ENCODE results near the gene STKLD1. TPM values are rescaled to one million over a fixed set of nuclear protein-coding genes. Genes with fewer than 3 reads are reported as not detected.
"Not testable (repeated sequence)": the region's sequence is repeated elsewhere in the genome, so short reads cannot be mapped to it uniquely, and the experiment has no call there.

STKLD1 gene
- total RNA-seq, 1 donor from 2014 or later = 0.49 TPM

GRCh38 chr9:133362359-133363044 is 13.7 kb upstream of the STKLD1 start:
- no peak for DNase-seq

GRCh38 chr9:133366435-133366834 is 9.7 kb upstream of the STKLD1 start:
- no peak for DNase-seq

DNA sequence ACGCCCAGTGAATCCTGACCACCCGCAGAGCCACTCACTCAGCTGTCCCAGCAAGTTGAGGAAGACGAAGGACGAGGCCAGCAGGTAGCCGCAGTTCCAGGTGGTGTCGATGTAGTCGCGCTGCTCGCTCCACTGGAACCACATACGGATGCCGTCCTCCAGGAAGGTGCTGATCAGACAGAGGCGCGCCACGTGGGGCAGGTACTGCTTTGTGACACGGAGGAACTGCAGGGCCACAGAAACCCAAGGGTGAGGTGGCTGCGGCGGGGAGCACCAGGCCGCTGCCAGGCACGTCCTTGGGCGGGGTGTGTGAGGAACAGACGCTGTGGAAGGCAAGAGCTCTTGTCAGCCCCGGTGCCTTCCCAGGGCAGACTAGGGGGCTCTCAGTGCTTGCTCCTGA is 8.9 kb upstream of the STKLD1 start:
- DNase-seq = no peak

- DNase-seq = no peak
Observed at GRCh38 chr9:133367778-133368177, 8.4 kb upstream of the STKLD1 start.

DNA sequence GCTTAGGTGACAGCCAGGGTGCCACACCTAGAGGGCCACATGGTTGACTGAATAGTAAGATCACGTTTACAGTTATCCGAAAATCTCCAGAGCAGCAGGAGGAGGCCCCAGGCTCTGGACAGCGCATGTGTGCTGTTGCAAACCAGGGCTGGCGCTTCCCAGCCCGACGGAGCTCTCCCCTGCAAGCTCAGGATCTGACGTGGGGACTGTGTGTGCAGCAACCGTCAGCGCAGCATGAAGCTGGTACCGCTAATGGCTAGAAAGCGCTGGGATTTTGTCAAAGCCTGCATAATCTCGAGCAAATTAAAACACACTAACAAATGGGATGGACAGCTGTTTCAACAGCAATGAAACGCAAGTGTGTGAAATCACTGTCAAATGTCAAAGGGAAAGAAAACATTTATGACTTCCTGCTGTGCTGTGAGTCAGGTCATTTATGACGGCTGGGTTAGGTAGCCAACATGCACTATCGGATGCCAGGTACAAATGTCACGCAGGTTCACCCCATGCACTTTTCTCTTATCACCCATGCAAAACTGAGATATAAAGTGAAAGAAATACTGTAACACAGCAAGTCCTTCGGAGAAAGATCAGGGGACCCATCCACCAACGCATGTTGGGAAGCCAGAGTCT is 7.8 kb upstream of the STKLD1 start:
- DNase-seq = no peak

DNA sequence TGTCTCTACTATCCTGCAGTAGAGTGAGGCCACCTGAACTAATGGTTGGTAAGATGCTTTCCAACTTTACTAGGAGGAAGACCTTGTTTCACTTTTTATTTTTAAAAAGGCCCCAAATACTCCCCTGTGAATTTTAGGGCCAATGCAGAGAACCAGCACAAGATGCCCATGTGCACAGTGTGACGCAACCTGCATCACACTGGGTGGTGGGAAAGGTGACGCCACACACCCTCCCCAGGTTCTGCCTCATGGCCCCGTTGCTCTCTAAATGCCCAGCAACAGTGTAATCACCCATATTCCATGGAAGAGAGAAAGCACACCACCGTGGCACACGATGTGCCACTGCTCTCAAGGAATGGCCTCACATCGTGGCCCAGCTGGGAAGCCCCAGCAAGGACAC is 6.7 kb upstream of the STKLD1 start:
- DNase-seq = no peak

- DNase-seq = no peak
Observed at GRCh38 chr9:133369933-133370332, 6.2 kb upstream of the STKLD1 start.

DNA sequence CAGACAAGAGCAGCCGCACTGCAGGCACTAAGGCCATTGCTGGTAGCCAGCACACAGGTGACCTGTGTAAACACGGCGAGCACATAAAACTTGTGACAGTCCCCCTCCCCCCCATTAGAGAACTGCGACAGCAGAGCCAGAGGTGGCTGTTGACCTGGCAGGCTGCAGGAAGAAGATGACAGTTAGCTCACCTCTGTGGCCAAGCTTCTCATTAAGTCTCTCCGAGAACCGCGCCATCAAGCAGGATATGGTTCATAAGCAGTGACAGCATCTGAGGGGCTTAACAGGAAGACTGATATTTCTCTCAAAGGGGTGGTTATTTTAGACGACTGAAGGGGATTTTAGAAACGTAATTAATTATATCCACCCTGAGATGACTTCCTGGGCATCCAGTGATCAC is 5.5 kb upstream of the STKLD1 start:
- no peak for DNase-seq

- no peak for DNase-seq
Observed at GRCh38 chr9:133371261-133371711, 4.9 kb upstream of the STKLD1 start.

DNA sequence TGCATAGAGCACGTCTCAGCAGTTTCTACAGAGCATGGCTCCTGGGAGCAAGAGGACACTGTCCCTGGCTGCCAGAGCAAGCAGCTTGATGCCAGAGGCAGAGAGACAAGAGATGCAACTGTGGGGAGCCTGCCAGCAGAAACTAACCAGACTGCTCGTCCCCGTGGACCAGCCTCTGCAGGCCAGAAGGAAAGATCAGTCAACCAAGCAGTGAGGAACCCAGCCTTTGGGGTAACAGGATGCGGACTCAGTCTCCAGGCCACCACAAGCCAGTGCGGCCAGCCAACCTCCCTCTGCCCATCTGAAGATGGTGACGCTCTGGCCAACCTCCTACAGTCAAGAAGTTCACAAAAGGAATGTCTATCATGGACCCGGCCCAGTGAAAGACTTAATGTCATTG is 4.0 kb upstream of the STKLD1 start:
- no peak for DNase-seq

DNA sequence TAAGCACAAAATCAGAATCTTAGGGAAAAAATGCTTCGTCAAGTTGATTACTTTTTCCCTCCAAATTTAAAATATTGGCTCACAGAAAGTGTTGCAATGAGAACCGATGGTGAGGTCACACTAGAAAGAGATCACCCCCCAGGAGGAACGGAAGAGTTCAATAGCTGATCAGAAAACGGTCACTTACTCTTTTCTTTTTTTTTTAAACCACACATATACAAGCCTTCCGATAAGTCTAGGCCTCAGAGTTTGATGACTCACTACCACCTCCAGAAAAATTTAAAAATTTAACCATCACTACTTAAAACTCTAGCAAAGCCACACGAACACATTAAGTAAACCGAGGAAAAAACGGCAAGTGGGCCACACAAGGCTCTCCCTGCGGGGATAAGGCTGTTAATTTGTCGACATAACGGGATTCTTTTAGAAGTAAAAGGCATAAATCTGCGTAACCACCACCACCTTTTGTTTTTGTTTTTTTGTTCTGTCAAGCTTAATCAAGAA is 1.5 kb upstream of the STKLD1 start:
- no peak for DNase-seq

- no peak for DNase-seq
Observed at GRCh38 chr9:133375116-133375723, 946 bp upstream of the STKLD1 start.

GRCh38 chr9:133377280-133377679 is 1.1 kb downstream of the STKLD1 start:
- DNase-seq = not testable (repeated sequence)

DNA sequence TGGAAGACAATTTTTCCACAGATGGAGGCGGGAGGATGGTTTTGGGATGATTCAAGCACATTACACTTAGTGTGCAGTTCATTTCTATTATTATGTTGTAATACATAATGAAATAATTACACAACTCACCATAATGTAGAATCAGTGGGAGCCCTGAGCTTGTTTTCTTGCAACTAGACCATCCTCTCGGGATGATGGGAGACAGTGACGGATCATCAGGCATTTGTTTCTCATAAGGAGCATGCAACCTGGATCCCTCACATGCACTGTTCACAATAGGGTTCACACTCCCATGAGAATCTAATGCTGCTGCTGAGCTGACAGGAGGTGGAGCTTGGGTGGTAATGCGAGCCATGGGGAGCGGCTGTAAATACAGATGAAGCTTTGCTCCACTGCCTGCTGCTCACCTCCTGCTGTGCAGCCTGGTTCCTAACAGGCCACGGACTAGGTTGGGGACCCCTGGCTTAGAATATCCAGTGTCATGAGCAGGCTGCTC is 1.6 kb downstream of the STKLD1 start:
- DNase-seq = peak; percentile 83

- DNase-seq = no peak
Observed at GRCh38 chr9:133378408-133378962, 2.3 kb downstream of the STKLD1 start.

DNA sequence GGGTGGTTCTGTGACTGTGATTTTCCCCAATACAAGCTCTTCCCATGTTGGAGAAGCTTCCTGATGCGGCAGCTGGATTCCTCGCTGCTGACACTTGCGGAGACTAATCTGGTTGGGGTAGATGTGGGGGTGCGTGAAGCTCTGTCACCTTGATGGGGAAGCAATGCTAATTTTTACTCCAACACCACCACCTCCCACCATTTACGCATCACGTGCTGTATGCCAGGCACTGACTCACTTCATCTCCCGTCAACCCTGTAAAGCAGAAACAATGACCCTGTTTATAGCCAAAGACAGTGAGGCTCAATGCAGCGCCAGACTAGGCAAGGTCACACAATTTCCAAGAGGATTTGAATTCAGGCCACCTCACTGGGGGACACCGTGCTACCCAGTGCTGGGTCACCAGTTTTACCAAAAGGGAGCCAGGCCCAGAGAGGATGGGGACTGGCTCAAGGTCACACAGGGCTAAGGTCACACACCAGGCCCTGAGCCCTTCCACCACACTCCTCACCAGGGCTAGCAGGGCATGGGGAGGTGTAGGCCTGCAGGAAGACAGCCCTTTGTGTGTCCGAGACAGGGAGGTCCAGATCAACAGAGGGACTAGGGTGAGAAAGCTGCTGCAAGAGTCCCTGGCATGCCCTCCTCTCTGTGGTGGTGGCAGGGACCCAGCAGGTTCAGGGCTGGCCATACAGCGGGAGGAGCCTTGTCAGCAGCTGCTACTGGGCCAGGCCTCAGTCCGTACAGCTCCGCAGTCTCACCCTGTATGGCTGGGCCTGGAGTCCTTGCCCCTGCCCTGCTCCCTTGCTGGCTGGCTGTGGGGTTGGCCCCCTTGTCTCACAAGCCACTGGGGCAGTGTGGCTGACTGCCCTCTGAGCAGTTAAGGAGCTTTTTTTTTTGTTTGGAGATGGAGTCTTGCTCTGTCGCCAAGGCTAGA is 3.3 kb downstream of the STKLD1 start:
- DNase-seq = no peak

- no peak for DNase-seq
Observed at GRCh38 chr9:133380734-133381133, 4.6 kb downstream of the STKLD1 start.

- no peak for DNase-seq
Observed at GRCh38 chr9:133382507-133383141, 6.5 kb downstream of the STKLD1 start.

DNA sequence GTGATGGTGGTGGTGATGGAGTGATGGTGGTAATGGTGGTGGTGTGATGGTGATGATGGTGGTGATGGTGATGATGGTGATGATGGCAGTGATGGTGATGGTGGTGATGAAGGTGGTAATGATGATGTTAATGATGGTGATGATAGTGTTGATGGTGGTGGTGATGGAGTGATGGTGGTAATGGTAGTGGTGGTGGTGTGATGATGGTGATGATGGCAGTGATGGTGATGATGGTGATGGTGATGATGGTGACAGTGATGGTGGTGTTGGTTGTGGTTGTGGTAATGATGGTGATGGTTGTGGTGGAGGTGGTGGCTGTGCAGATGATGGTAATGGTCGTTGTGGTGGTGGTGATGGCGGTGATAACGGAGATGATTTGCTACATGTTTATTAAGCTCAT is 7.3 kb downstream of the STKLD1 start:
- no peak for DNase-seq

GRCh38 chr9:133384736-133385321 is 8.7 kb downstream of the STKLD1 start:
- no peak for DNase-seq

DNA sequence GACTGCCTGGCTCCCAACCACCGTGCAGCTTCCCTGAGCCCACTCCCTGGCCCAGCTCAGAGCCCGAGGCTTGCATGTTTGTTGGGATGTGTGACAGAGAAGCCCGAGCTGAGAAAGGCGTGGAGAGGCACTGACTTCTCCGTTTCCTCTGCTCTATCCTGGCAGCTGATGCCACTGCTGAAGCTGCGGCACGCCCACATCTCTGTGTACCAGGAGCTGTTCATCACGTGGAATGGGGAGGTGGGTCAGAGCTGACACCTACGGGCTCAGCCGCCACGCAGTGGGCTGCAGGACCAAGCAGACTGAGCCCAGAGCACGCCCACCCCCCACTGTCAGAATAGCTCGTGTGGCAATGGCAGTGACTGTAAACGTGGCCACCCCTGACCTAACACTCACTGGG is 9.3 kb downstream of the STKLD1 start:
- DNase-seq = no peak

All from skin of body (tissue), 2 donors.